ENCODE data around the gene SAP30BP. TPM values are rescaled to one million over a fixed set of nuclear protein-coding genes. Genes with fewer than 3 reads are reported as not detected.

The SAP30BP gene
- total and polyA plus RNA-seq, 10 of the 15 experiments (the other 5 are each of a cell fraction or from before 2014, with no cell fraction given): 57.9 to 166 (median 94.5) TPM

GRCh38 chr17:75752405-75752709, 85.2 kb downstream of the SAP30BP start:
- ChIA-PET SMC1A (ENCODE audit: uncharacterized antibody, unreplicated experiment) (interaction anchor here (1.0 to 1.8 kb wide), 3 partner anchors 14 to 57 kb away, joined by 3 to 6 read pairs (median 5); no protein-coding TSS in a partner anchor), CTCF (interaction anchor here (1.1 to 10.6 kb wide), 19 partner anchors 9 to 150 kb away, joined by 3 to 164 read pairs (median 15); partner anchors contain the start of genes GALK1, SMIM5, UNC13D and WBP2), POLR2A (interaction anchor here (1.6 to 2.1 kb wide), 4 partner anchors 12 to 106 kb away, joined by 5 to 13 read pairs (median 10); partner anchors contain the start of gene GALK1), RAD21 (ENCODE audit: unreplicated experiment) (interaction anchor here (0.6 to 2.5 kb wide), 6 partner anchors 31 to 144 kb away, joined by 3 to 24 read pairs (median 9); partner anchors contain the start of genes SMIM5 and TRIM65)
- no peaks in the 10 kb centered on the region for H3K9me3 ChIP-seq (replicated peaks; ENCODE audit: control insufficient read depth, insufficient read depth, low read length)
- H3K79me2 ChIP-seq (ENCODE audit: control insufficient read depth, insufficient read depth, low read length): no peaks in the 10 kb centered on the region
- 83% methylated on average over 10 of the region's 10 CpGs for WGBS (ENCODE audit: insufficient coverage, insufficient replicate concordance, low lambda C conversion rate, missing lambda C conversion rate)
- no peaks in the 10 kb centered on the region for H3K36me3 ChIP-seq (ENCODE audit: control insufficient read depth in 2 of 2, insufficient read depth in 2 of 2, low read length in 1 of 2)
- intact Hi-C loops (cut with micrococcal nuclease; ENCODE audit: unreplicated experiment): loop anchor here (5.0 kb wide), 1 partner anchor 325 kb away; no protein-coding TSS in a partner anchor
- peaks cover 10% of the 10 kb centered on the region for H3K4me1 ChIP-seq (ENCODE audit: control insufficient read depth, insufficient read depth, low read length)
- H3K27ac ChIP-seq (ENCODE audit: control insufficient read depth, insufficient read depth): no peak overlapping the region
- H3K9ac ChIP-seq (ENCODE audit: control insufficient read depth, insufficient read depth, low read length): no peak overlapping the region
- no peak for DNase-seq (ENCODE audit: low read depth, low spot score)
- no peak overlapping the region for H3K4me3 ChIP-seq
- H3K4me2 ChIP-seq (ENCODE audit: control insufficient read depth, insufficient read depth): no peak overlapping the region
- H4K20me1 ChIP-seq (ENCODE audit: control insufficient read depth, insufficient read depth): no peaks in the 10 kb centered on the region; the same call in 1 of the 2 replicates
- ATAC-seq: no peak
- H2AFZ ChIP-seq (ENCODE audit: control insufficient read depth, low read depth, low read length): no peak overlapping the region
- no peaks in the 10 kb centered on the region for H3K27me3 ChIP-seq (replicated peaks in 1 of 2; ENCODE audit: control insufficient read depth in 2 of 2, insufficient read depth in 2 of 2, low read length in 1 of 2)
- in situ Hi-C loops (cut with MboI): no loop called here
- TF ChIP-seq ZNF384 (IDR thresholded peaks at IDR 0.05; ENCODE audit: borderline replicate concordance, low read depth, low read length) (no peak), IRF5 (IDR thresholded peaks at IDR 0.05; ENCODE audit: borderline replicate concordance) (no peak), HDGF (IDR thresholded peaks at IDR 0.05) (no peak), JUND (IDR thresholded peaks at IDR 0.05; ENCODE audit: low read depth, low read length) (no peak), NFXL1 (IDR thresholded peaks at IDR 0.05; ENCODE audit: borderline replicate concordance) (no peak), CHD2 (IDR thresholded peaks at IDR 0.05; ENCODE audit: borderline replicate concordance, low read depth, low read length) (no peak), CEBPB (IDR thresholded peaks at IDR 0.05; ENCODE audit: borderline replicate concordance in 1 of 2, low read depth in 2 of 2, low read length in 2 of 2) (no peak), NFYA (IDR thresholded peaks at IDR 0.05; ENCODE audit: borderline replicate concordance, low read depth, low read length) (no peak), SRF (IDR thresholded peaks at IDR 0.05; ENCODE audit: low read depth in 2 of 2, low read length in 2 of 2) (no peak), BACH1 (IDR thresholded peaks at IDR 0.05; ENCODE audit: borderline replicate concordance) (no peak), MYB (IDR thresholded peaks at IDR 0.05; ENCODE audit: borderline replicate concordance, low read depth, low read length) (no peak), ZNF274 (IDR thresholded peaks at IDR 0.05; ENCODE audit: insufficient read depth, insufficient read length) (no peak), POU2F2 (IDR thresholded peaks at IDR 0.05; ENCODE audit: borderline replicate concordance, low read depth, low read length) (no peak)
- TF ChIP-seq, protein P1, sequence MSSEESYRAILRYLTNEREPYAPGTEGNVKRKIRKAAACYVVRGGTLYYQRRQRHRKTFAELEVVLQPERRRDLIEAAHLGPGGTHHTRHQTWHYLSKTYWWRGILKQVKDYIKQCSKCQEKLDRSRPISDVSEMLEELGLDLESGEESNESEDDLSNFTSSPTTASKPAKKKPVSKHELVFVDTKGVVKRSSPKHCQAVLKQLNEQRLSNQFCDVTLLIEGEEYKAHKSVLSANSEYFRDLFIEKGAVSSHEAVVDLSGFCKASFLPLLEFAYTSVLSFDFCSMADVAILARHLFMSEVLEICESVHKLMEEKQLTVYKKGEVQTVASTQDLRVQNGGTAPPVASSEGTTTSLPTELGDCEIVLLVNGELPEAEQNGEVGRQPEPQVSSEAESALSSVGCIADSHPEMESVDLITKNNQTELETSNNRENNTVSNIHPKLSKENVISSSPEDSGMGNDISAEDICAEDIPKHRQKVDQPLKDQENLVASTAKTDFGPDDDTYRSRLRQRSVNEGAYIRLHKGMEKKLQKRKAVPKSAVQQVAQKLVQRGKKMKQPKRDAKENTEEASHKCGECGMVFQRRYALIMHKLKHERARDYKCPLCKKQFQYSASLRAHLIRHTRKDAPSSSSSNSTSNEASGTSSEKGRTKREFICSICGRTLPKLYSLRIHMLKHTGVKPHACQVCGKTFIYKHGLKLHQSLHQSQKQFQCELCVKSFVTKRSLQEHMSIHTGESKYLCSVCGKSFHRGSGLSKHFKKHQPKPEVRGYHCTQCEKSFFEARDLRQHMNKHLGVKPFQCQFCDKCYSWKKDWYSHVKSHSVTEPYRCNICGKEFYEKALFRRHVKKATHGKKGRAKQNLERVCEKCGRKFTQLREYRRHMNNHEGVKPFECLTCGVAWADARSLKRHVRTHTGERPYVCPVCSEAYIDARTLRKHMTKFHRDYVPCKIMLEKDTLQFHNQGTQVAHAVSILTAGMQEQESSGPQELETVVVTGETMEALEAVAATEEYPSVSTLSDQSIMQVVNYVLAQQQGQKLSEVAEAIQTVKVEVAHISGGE (CRISPR knock-in tag; IDR thresholded peaks at IDR 0.05): no peak
- TF ChIP-seq, protein P2, sequence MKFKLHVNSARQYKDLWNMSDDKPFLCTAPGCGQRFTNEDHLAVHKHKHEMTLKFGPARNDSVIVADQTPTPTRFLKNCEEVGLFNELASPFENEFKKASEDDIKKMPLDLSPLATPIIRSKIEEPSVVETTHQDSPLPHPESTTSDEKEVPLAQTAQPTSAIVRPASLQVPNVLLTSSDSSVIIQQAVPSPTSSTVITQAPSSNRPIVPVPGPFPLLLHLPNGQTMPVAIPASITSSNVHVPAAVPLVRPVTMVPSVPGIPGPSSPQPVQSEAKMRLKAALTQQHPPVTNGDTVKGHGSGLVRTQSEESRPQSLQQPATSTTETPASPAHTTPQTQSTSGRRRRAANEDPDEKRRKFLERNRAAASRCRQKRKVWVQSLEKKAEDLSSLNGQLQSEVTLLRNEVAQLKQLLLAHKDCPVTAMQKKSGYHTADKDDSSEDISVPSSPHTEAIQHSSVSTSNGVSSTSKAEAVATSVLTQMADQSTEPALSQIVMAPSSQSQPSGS (IDR thresholded peaks at IDR 0.05; ENCODE audit: low read length): no peak
- BruUV-seq (replicated peaks): no TSS peak
- FAIRE-seq: no peak
